DMS53 (cell line): ENCODE measurements around the gene ULK3.

Source experiments
- DNase-seq: peaks from one replicate; lab custom pipeline; 2025; lab: John Stamatoyannopoulos, UW

Gene ULK3

DNA sequence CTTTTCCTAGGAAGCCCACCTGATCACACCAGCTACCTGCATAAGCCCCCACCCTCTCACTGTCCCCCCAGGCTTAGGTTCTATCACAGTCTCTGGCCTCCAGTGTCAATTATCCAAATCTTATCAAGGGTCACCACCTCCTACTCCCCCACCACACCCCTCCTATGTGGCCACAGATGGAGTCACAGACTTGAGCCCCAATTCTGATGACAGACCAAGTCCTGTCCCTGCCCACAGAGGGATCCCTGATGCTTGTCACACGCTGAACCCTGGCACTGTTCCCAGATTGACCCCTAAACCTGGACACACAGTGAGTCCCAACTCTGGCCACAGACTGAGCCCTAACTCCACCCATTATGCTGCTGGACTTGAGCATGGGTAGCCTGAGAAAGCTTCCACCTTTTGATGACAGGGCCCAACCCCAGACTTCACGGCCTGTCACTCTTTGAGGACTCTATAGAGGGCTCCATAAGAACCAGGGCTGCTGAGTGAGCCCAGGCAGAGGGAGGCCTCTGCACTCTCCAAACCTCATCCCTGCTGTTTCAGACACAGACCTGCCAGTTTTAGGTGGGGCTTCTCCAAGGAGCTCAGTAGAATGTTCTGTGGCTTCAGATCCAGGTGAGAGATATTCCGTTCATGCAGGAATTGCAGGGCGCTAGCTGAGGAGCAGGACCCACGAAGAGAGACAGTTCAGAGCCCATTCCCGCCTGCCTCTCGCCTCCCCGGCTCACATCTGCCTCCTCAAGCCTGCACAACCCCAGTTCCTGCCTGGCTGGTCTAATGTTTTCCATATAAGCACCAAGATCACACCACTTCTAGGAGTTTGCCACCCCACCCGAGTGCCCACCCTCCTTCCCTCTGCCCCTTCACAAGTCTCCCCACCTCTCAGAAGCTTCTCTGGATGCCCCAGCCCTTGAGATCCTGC, 1.8 kb downstream of the ULK3 start:
- no peak for DNase-seq

DNA sequence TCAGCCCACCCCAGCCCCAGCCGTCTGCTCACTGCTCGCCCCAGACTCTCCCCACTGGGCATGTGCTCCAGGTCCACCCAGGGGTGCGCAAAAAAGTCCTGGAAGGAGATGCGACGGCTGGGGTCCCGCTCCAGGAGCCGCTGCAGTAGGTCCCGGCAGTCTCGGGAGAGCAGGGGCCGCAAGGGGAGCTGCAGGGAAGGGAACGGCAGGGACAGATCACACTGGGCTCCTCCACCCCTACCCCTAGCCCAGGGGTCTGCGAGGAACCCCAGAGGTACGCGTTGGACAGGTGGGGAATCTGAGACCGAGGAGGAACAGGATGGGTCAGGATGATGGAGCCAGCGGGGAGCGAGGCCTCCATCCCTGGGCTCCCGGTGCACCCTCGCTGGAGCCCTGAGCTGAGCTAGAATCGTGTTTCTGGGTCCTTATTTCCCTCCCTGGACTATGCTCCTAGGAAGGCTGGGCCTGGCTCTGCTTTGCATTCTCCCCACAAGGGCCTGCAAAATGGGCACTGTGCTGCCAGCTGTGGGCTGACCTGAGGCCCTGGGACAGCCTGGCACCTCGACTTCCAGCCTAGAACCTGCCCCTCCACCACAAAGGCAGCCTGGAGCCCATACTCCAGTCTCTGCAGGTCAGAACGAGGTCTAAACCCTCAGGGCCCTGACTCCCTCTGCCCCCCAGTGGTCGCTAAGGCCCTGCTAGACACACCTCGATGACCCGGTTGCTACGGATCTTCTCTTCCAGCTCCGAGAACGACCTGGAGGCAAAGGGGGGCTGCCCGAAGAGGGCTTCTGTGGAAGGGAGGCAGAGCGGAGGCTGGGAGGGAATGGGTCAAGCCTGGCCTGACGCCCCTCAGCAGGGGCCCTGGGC, 3.2 kb downstream of the ULK3 start:
- DNase-seq, result no peak

DNA sequence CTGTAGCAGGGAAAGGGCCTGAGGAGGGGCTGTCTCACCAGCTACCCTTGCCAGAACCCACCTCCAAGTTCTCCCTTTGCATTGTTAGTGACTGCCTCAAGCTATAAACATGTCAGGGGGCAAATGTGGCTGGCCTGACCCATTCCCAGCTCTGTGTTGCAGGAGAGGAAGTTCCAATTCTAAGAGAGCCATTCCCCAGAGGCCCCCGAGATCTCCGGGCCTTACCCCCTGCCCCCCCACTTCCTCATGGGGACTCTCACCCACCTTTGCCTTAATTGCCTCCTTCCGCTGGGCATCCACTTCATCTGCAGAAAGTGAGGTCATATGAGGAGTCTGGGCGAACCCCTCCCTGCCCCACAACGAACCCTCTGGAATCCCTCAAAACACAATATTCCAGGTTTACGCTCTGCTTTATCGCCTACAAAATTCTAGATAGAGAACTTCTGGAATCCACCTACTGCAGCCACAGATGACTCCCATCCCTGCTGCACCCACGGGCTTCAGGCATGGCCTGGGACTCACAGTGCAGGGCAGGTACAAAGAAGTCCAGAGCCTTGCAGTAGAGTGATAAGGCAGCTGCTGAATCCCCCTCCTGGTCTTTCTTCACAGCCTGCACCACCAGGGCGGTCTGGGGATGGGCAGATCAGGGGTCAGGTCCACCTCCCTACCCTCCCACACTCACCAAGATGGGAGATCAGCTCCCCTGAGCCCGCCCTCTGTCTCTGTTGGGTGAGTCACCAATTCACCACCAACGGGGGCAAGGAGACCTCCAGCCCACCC, 4.0 kb downstream of the ULK3 start:
- no peak for DNase-seq

DNA sequence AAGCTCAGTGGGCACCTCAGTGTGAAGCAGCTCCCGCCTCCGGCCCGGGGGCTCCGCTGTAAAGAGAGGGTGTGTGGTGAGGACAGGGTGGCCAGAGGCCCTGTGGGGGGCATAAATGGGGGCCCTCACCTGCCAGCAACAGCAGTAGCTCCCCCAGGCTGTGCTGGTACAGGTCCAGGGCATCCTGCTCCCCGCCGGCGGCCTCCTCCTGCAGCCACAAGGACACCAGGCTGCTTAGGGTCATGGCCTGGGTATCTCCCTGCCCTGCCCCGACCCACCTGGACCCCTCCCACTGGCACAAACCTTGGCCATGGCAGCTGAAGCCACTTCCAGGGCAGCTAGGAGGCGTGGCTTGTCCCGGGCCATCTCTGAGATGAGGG, 4.8 kb downstream of the ULK3 start:
- no peak for DNase-seq

DNA sequence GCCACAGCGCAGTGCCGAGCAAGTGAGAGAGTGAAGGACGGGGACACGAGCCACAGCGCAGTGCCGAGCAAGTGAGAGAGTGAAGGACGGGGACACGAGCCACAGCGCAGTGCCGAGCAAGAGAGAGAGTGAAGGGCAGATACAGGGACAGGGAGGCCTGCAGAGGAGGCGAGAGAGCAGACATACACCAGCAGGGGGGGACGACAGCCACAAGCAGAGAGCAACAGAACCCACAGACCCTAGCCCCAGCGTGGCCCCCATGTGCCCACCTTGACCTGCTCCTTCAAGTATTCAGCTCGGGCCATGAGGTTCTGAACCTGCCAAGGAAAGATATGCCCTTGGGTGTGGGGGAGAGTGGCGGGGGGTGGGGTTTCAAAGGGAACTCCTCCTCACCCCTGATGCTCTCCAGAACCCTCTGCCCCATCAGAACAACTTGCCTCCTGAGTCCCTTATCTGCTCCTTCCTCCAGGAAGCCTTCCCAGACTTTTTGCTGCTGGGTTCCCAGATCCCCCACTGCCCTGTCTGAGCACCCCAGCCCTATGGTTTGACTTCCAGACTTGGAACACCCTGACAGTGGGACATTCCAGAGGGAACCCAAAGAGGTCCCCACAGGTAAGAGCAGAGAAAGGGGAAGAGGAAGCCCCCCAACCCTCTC, 5.3 kb downstream of the ULK3 start:
- DNase-seq, result no peak

DNA sequence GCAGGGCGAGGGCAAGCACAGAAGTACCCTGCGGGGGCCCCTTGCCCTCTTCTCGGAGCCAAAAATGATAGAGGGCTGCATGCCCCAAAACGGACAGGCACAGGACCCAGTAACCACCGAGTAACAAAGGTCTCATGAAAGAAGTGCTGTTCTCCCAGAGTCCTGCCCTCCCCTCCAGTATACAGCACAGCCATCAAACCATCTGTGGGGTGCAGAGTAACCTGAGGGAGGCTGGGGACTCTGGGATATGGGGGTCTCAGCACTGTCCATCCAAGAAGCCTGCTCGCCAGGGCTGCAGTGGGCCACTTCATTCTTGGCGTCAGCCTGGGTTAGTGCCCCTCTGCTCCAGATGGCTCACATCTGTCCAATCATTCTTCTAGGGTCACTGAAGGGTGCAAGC, 6.1 kb downstream of the ULK3 start:
- DNase-seq, result no peak

DNA sequence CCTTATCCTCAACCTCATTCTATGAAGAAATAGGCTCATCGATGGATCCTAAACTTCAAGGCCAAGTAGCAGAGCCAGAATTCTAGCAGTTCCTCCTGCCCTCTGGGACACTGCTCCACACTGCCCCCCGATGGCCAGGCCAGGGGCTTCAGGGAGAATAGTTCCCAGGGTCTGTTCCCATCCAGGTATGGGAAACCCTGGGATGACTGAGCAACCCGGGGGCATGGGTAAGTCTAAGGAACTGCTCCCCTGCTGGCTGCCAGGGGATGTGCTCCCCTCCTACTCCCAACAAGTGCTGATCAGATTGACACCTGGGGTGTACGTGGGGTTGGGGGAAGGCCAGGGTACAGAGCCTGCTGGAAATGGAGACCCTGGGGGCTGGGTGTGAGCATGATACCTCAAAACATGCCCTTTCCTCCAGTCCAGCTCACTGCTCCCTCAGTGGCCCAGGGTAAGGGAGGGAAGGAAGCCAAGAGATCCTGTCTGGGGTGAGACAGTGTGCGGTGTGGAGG, 7.6 kb downstream of the ULK3 start:
- DNase-seq, result peak; percentile 80

DNA sequence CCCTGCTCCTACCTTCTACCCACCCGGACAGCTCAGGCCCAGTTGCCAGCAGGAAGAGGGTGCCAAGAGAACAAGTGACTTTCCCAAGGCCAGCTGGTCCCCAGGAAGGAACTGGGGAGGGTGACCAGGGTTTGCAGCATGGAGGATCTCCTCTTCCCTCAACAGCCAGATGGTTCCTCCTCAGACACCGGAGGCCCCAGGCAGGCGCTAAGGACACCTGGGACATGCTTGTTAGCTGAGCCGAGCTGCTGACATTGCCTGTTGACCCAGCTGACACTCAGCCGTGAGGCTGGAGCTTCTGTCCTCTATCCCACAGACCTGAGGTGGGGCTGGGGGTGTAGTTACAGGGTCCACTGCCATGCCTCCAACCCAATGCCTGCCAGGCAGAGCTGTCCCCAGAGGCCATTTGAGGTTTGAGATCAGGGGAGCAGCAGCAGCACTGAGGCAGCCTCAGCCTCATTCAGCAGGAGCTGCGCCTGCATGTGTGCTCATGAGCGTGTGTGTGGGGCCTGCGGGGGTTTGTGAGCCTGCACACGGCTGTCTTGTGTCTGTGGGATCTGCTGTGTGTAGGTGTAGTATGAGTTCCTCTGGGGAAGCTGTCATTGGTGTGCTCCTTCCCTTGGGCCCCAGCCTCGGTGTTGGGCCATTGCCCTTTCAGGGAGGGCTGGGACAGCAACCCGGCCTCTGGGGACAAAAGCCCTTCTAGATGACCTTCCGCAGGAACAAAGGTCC, 9.4 kb downstream of the ULK3 start:
- peak; percentile 55 for DNase-seq

DNA sequence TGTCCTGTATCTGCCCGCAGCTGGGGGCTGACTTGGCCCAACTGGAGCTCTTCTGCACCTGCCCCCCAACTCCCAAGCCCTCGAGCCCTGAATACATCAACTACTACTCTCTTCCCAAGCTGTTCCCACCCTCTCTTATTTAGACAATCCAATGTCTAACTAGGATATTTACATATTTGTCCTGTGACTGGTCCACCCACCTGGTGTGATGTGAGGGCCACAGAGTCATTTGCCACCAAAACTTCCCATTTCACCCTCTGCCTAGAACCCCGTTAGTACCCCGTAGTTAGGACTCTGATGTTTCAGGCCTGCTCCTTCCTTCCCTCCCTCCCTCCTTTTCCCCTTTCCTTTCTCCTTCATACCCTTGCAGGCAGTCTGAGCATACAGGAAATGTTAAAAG, 10.1 kb downstream of the ULK3 start:
- DNase-seq, result no peak

DNA sequence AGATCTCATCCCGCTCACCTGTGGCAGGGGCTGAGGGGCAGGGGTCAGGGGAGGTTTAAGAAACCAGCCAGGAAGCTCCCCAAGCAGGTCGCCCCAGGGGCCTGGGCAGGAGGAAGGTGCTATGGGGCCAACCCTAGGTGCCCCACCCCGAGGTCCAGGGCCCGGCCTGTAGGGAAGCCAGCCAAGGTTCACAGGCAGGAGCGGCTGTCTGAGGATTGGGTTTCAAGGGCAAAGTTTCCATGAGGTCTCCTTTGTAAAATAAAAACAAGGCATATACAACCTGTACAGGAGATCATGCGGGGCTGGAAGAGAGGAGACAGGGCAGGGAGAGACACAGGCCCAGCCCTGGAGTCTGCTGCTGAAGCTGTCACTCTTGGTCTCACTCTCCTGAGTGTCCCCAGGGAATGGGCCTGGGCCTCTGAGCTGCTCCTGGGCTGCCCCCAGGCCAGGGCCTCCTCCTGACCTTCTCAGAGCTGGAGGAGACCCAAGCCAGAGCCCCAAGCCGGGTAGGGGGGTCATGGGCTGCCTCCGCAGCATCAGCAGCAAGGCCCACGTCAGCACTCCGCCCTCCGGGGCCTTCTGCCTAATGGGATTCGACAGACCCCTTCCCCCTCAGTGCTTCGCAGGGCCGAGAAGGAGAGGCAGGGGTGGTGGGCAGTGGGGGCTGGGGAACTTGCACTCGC, 11.0 kb downstream of the ULK3 start:
- DNase-seq, result no peak

DNA sequence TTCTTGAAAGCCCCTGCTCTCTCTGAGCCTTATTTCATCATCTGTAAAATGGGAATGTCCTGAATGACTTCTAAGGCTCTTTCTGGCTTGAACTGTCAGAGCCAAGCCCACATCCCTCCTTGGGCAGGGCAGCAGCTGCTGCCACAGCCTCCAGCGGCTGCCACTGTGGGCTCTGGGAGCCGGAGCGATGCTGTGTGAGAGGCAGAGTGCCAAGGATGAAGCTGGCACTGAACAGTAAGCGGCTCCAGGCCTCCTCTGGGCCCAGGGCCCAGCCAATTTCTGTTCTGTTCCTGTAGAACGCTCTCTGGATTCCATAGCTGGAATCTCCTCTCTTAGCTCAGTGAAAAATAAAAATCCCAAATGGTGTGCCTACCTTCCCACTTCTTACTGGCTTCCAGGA, 12.1 kb downstream of the ULK3 start:
- no peak for DNase-seq

DNA sequence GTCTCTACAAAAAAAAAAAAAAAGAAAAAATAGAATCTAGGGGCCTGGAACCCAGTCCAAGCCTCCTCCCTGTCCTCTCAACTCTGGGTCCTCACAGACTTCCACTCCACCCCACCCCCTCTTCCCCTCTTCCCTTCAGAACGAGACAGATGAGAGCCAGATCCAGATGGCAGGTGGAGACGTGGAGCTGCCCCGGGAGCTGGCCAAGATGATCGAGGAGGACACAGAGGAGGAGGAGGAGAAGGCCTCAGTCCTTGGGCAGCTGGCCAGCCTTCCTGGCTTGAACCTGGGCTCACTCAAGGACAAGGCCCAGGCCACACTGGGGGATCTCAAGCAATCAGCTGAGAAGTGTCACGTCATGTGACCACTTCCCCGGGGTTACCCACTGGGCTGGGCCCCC, 13.0 kb downstream of the ULK3 start:
- no peak for DNase-seq

DNA sequence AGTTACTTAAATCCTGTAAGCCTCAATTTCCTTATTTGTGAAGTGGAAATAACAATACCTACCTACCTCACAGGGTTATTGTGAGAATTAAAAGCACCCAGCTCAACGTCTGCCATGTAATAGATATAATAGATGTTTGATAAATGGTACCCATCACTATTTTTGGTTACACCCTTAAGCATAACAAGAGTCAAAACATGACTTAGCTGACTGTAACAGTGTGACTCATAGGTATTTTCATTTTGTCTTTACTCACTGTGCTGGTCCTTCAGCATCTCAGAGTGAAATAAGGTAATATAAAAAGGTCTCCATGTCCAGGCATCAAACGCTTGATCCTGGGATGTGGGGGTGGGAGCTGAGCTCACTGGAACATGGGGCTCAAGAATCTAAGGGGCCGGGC, 13.5 kb downstream of the ULK3 start:
- no peak for DNase-seq

DNA sequence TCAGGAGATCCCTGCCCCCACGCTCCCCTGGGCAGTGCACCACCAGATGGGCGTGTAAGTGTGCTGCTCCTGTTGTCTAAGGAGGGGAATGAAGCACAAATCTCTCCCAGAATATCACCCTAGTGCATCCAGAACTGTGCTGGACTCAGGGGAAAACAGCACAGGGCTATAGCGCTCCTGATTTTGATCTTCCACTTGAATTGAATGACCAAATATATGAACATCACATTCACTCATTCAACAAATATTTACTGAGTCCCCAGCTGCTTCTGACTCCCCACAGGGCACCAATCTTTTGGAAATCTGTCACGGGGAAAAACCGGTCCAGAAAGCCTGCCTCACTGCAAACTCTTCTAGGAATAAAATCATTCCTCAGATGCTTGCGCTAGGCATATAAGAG, 14.1 kb downstream of the ULK3 start:
- peak; percentile 47 for DNase-seq

DNA sequence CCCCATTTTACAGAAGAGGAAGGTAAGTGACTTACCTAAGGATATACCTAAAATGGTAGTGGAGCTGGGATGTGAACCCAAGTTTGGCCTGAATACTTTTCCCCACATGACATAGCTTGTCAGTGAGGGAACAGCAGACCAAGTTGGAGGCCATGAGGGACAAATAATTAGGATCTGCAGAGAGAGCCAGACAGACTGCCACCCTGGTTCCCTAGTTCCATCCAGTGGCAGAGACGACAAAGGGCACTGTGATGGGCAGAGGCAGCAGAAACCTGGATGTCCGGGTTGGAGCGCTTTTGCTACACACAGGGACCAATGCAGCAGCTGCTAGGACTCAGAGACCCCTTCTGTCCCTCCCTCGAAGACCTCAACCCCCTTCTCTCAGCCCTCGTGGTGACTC, 15.3 kb downstream of the ULK3 start:
- peak; percentile 18 for DNase-seq

DNA sequence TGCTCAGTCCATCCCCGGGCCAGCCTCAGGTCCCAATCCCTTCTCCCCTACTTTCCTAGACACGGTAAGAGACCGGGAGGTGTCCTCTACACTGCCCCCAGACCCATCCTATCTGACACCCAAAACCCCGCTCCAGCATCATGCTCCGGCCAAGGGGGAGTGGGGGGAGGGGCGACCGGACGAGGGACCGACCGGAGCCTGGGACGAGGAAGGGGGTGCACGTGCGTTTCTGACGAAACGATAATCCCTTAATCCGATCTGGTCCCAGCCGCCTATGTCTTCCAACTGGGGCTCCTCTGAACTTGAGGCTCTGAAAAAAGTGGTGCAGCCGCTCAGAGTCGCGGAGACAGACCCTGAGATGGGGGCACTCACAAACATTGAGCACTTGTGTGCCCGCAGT, 16.0 kb downstream of the ULK3 start:
- DNase-seq, result no peak

DNA sequence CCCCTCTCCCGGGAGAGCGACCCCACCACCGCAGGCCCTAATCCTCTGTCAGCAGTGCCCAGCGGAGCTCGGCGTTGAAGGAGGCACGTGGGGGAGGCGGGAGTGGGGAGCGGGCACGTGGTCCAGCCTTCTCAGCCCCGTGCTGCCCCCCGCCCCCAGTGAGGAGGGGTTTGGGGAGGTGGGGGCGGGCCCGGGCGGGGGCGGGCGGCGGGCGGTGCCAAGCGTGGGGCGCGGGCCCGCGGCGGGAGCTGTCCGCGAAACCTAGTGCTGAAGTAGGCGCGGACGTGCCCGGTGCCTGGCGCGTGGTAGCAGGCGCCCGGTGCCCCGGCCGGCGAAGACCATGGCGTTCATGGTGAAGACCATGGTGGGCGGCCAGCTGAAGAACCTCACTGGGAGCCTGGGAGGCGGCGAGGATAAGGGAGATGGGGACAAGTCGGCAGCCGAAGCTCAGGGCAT, 16.6 kb downstream of the ULK3 start, which contains the start of gene CPLX3:
TSS of gene CPLX3 (plus strand) at position 264 of the 456 bp plus-strand sequence. CDS start at position 341, 77 bp downstream.
- DNase-seq, result peak; percentile 40

DNA sequence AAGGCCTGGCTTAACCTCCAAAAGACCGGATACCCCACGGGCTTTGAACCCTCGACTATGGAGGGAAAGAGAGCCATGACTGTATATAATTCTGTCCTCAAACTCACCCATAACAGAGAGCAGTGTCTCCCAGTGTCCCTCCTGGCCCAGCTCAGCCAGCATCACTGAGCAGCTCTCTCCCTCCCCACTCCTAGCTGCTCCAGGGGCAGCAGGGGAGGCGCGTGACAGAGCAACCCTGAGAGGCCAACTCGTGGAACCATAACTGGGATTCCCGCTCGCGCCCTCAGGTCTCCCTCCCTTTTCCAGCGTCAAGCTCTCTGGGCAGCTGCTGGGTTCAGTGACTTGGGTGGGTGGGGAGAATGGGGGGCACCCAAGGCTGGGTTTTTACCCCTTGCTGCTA, 17.1 kb downstream of the ULK3 start:
- DNase-seq, result no peak

DNA sequence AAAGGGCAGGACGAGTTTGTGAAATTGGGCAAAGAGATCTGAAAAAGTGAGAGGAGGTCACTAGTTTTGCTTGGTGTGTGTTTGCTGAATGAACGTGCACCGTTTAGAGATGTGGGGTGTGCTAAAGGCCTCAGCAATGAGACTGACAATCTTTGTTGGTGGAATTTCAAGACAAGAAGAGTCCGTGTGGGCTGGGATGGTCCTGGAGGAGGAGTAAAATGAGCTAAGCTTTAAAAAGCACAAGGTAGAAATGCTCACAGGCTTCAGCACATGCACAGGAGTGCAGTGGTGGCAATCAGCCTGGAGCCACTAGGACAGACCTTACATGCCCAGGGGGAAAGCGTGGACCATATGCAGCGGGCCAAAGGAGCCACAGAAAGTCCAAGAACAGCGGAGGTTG, 18.0 kb downstream of the ULK3 start:
- no peak for DNase-seq

DNA sequence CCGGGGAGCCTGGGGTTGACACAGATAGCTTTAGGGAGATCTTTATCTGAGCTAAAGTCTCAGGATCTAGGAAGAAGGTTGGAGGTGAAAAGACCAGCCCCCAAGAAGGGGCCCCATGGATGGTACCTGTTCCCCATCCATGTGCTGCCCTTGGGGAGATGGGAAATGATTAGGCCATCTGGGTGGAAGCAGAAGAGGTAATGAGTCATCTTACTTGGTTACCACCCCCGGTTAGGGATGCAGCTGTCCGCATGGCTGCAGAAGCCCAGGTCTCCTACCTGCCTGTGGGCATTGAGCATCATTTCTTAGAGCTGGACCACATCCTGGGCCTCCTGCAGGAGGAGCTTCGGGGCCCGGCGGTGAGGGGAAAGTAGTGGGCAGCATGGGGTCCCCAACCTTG, 19.6 kb downstream of the ULK3 start:
- DNase-seq, result peak; percentile 54
